Esophagus squamous epithelium (tissue), 4 donors: ENCODE measurements around the gene ACVR1B.

Source experiments
- POLR2A ChIP-seq, 4 donors: fragments of 450-650 bp; IDR thresholded peaks; one replicate each; pipeline ENCODE4 v1.6.1; 2017; ENCODE audit warnings: antibody characterized with exemption in 4 of 4, mild to moderate bottlenecking in 4 of 4, moderate library complexity in 3 of 4
- TF ChIP-seq, protein P1 (sequence below), 6 experiments: fragments of 450-650 bp in 4 of 6; fragments of 200-600 bp in 2 of 6; sonication (generic) in 2 of 6; IDR thresholded peaks; one replicate each; pipeline ENCODE4 v1.5.1; 2016 to 2019; ENCODE audit warnings: antibody characterized with exemption in 6 of 6, mild to moderate bottlenecking in 4 of 6, moderate library complexity in 4 of 6

GRCh38 chr12:51960488-51960887 is 9.0 kb downstream of the ACVR1B start:
- TF ChIP-seq, protein P1, sequence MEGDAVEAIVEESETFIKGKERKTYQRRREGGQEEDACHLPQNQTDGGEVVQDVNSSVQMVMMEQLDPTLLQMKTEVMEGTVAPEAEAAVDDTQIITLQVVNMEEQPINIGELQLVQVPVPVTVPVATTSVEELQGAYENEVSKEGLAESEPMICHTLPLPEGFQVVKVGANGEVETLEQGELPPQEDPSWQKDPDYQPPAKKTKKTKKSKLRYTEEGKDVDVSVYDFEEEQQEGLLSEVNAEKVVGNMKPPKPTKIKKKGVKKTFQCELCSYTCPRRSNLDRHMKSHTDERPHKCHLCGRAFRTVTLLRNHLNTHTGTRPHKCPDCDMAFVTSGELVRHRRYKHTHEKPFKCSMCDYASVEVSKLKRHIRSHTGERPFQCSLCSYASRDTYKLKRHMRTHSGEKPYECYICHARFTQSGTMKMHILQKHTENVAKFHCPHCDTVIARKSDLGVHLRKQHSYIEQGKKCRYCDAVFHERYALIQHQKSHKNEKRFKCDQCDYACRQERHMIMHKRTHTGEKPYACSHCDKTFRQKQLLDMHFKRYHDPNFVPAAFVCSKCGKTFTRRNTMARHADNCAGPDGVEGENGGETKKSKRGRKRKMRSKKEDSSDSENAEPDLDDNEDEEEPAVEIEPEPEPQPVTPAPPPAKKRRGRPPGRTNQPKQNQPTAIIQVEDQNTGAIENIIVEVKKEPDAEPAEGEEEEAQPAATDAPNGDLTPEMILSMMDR (IDR thresholded peaks at IDR 0.05) = no peak
- no peak for TF ChIP-seq POLR2A (IDR thresholded peaks at IDR 0.05)
